ENCODE results near the gene SAP30BP.

GRCh38 chr17:75638893-75639292, 28.2 kb upstream of the SAP30BP start:
- TF ChIP-seq CTCF (IDR thresholded peaks at IDR 0.05) (no peak), POLR2A (IDR thresholded peaks at IDR 0.05) (no peak)

All from Peyer's patch (tissue), 4 donors.